Suprapubic skin (tissue), 4 donors: ENCODE data around the gene GBF1. TPM values are rescaled to one million over a fixed set of nuclear protein-coding genes. Genes with fewer than 3 reads are reported as not detected.

ENCODE experiments used
- DNase-seq, 2 donors: peaks; one replicate each; pipeline ENCODE4 v3.0.0-alpha.2; 2019; ENCODE audit warnings: low spot score in 2 of 2
- H3K27ac ChIP-seq: fragments of 200-600 bp; sonication (generic); one replicate; pipeline ENCODE4 v1.5.1; 2019
- H3K27me3 ChIP-seq: fragments of 200-600 bp; sonication (generic); one replicate; pipeline ENCODE4 v1.5.1; 2019
- H3K36me3 ChIP-seq: fragments of 200-600 bp; sonication (generic); one replicate; pipeline ENCODE4 v1.5.1; 2019
- H3K4me1 ChIP-seq: fragments of 200-600 bp; sonication (generic); one replicate; pipeline ENCODE4 v1.5.1; 2019
- H3K4me3 ChIP-seq: fragments of 200-600 bp; sonication (generic); one replicate; pipeline ENCODE4 v1.5.1; 2019; ENCODE audit warnings: mild to moderate bottlenecking
- H3K9me3 ChIP-seq: fragments of 200-600 bp; sonication (generic); one replicate; pipeline ENCODE4 v1.5.1; 2019
- CTCF ChIP-seq, 2 donors: fragments of 200-600 bp in 1 of 2; fragments of 450-650 bp in 1 of 2; sonication (generic) in 1 of 2; IDR thresholded peaks; one replicate each; pipeline ENCODE4 v1.5.1; 2016 to 2019; ENCODE audit warnings: antibody characterized with exemption in 2 of 2, mild to moderate bottlenecking in 1 of 2, moderate library complexity in 1 of 2
- EP300 ChIP-seq: sonication (generic); formaldehyde crosslinking; IDR thresholded peaks from one replicate; pipeline ENCODE4 v1.6.1; 2017; ENCODE audit warnings: antibody characterized with exemption
- POLR2A ChIP-seq, 2 donors: fragments of 450-650 bp; IDR thresholded peaks; one replicate each; pipeline ENCODE4 v1.6.1; 2017; ENCODE audit warnings: antibody characterized with exemption in 2 of 2, mild to moderate bottlenecking in 2 of 2, moderate library complexity in 2 of 2
- POLR2AphosphoS5 ChIP-seq, 3 donors: sonication (generic); formaldehyde crosslinking; IDR thresholded peaks; one replicate each; pipeline ENCODE4 v1.6.1; 2017; ENCODE audit warnings: antibody characterized with exemption in 3 of 3
- WGBS: methylation state at CpG from one replicate; pipeline ENCODE4 v1.1.5; 2018; 5-methylcytosine and 5-hydroxymethylcytosine counted together
- total RNA-seq, 4 donors: library from RNA; depleted of rRNA; stranded (reverse); fragments of >200 nt; gene quantifications; one replicate each; pipeline ENCODE4 v1.1.0, GENCODE V29; 2016

Gene GBF1
- total RNA-seq, 4 donors from 2014 or later = 31.0 to 56.1 (median 43.9) TPM

- H3K4me1 ChIP-seq = peaks cover 5% of the 10 kb centered on the region
- peaks cover 6% of the 10 kb centered on the region for H3K36me3 ChIP-seq
- no peaks in the 10 kb centered on the region for H3K9me3 ChIP-seq
- H3K4me3 ChIP-seq = no peak overlapping the region
- no peaks in the 10 kb centered on the region for H3K27me3 ChIP-seq
- 48% methylated on average over 1 of the region's 1 CpG for WGBS
- H3K27ac ChIP-seq = no peak overlapping the region
- TF ChIP-seq POLR2A (IDR thresholded peaks at IDR 0.05) (no peak), POLR2AphosphoS5 (IDR thresholded peaks at IDR 0.05) (no peak), EP300 (no peak), CTCF (IDR thresholded peaks at IDR 0.05) (no peak)
- DNase-seq = no peak
Measured at GRCh38 chr10:102316421-102316820, 71.1 kb downstream of the GBF1 start.

GRCh38 chr10:102322914-102323313 is 77.6 kb downstream of the GBF1 start:
- 81% methylated on average over 2 of the region's 2 CpGs for WGBS
- H3K4me3 ChIP-seq = no peak overlapping the region

GRCh38 chr10:102324061-102324460 is 78.7 kb downstream of the GBF1 start:
- 53% methylated on average over 3 of the region's 3 CpGs for WGBS
- H3K27ac ChIP-seq = no peak overlapping the region
- H3K9me3 ChIP-seq = no peaks in the 10 kb centered on the region
- TF ChIP-seq POLR2AphosphoS5 (IDR thresholded peaks at IDR 0.05) (no peak), EP300 (no peak), POLR2A (IDR thresholded peaks at IDR 0.05) (no peak), CTCF (IDR thresholded peaks at IDR 0.05) (no peak)
- no peak overlapping the region for H3K4me3 ChIP-seq
- peaks cover 7% of the 10 kb centered on the region for H3K36me3 ChIP-seq
- no peak for DNase-seq
- peaks cover 7% of the 10 kb centered on the region for H3K4me1 ChIP-seq
- no peaks in the 10 kb centered on the region for H3K27me3 ChIP-seq

More at GRCh38 chr10:102322914-102323313, 77.6 kb downstream of the GBF1 start:
- TF ChIP-seq CTCF (IDR thresholded peaks at IDR 0.05) (no peak), POLR2AphosphoS5 (IDR thresholded peaks at IDR 0.05) (no peak), POLR2A (IDR thresholded peaks at IDR 0.05) (no peak), EP300 (no peak)
- Histone ChIP-seq H3K27ac (no peak overlapping the region), H3K27me3 (no peaks in the 10 kb centered on the region), H3K36me3 (peaks cover 7% of the 10 kb centered on the region), H3K9me3 (no peaks in the 10 kb centered on the region), H3K4me1 (peaks cover 7% of the 10 kb centered on the region)
- no peak for DNase-seq

- Histone ChIP-seq H3K4me1 (peaks cover 7% of the 10 kb centered on the region), H3K9me3 (no peaks in the 10 kb centered on the region), H3K27ac (no peak overlapping the region), H3K36me3 (peaks cover 7% of the 10 kb centered on the region), H3K27me3 (no peaks in the 10 kb centered on the region), H3K4me3 (no peak overlapping the region)
- no peak for DNase-seq
- 89% methylated on average over 4 of the region's 4 CpGs for WGBS
- no peak for TF ChIP-seq CTCF (IDR thresholded peaks at IDR 0.05)
- TF ChIP-seq POLR2AphosphoS5 (IDR thresholded peaks at IDR 0.05) = no peak
- no peak for TF ChIP-seq EP300
- TF ChIP-seq POLR2A (IDR thresholded peaks at IDR 0.05) = no peak
Measured at GRCh38 chr10:102326031-102326430, 80.7 kb downstream of the GBF1 start.

- Histone ChIP-seq H3K4me3 (no peak overlapping the region), H3K27ac (no peak overlapping the region), H3K4me1 (peaks cover 7% of the 10 kb centered on the region), H3K36me3 (peaks cover under 1% of the 10 kb centered on the region), H3K27me3 (no peaks in the 10 kb centered on the region), H3K9me3 (no peaks in the 10 kb centered on the region)
- 82% methylated on average over 5 of the region's 5 CpGs for WGBS
- DNase-seq = no peak
- TF ChIP-seq POLR2A (IDR thresholded peaks at IDR 0.05) (no peak), POLR2AphosphoS5 (IDR thresholded peaks at IDR 0.05) (no peak), EP300 (no peak), CTCF (IDR thresholded peaks at IDR 0.05) (no peak)
Measured at GRCh38 chr10:102327002-102327401, 81.7 kb downstream of the GBF1 start.
